ENCODE results near the gene CD300LG.
A peak's percentile ranks its signal among the peaks of the same experiment; 100 is the strongest.
"Not testable (repeated sequence)": the region's sequence is repeated elsewhere in the genome, so short reads cannot be mapped to it uniquely, and the experiment has no call there.

CD300LG gene

GRCh38 chr17:43823350-43824084 lies 23.5 kb upstream of the CD300LG start:
- DNase-seq (ENCODE audit: low read depth, low spot score), result no peak

- no peak for DNase-seq (ENCODE audit: low read depth, low spot score)
Measured at GRCh38 chr17:43825567-43825966, 21.4 kb upstream of the CD300LG start.

GRCh38 chr17:43826206-43826605 lies 20.8 kb upstream of the CD300LG start:
- DNase-seq (ENCODE audit: low read depth, low spot score), result no peak

- DNase-seq (ENCODE audit: low read depth, low spot score), result no peak
Measured at GRCh38 chr17:43827596-43827995, 19.4 kb upstream of the CD300LG start.

GRCh38 chr17:43829738-43830137 lies 17.2 kb upstream of the CD300LG start:
- no peak for DNase-seq (ENCODE audit: low read depth, low spot score)

- no peak for DNase-seq (ENCODE audit: low read depth, low spot score)
Measured at GRCh38 chr17:43830510-43831140, 16.4 kb upstream of the CD300LG start.

GRCh38 chr17:43831633-43832032 lies 15.3 kb upstream of the CD300LG start:
- no peak for DNase-seq (ENCODE audit: low read depth, low spot score)

GRCh38 chr17:43832168-43832975 lies 14.6 kb upstream of the CD300LG start:
- DNase-seq (ENCODE audit: low read depth, low spot score), result no peak

GRCh38 chr17:43832976-43833829 lies 13.8 kb upstream of the CD300LG start, which contains the start of gene MPP3:
Gene MPP3, minus strand, starts transcription at chr17:43833146. Its CDS starts 1,240 bp downstream, at chr17:43831906.
- no peak for DNase-seq (ENCODE audit: low read depth, low spot score)

- no peak for DNase-seq (ENCODE audit: low read depth, low spot score)
Measured at GRCh38 chr17:43834106-43834505, 12.9 kb upstream of the CD300LG start.

- DNase-seq (ENCODE audit: low read depth, low spot score), result no peak
Measured at GRCh38 chr17:43839670-43840108, 7.3 kb upstream of the CD300LG start.

- no peak for DNase-seq (ENCODE audit: low read depth, low spot score)
Measured at GRCh38 chr17:43840814-43841213, 6.2 kb upstream of the CD300LG start.

- no peak for DNase-seq (ENCODE audit: low read depth, low spot score)
Measured at GRCh38 chr17:43841282-43841681, 5.7 kb upstream of the CD300LG start.

- DNase-seq (ENCODE audit: low read depth, low spot score), result not testable (repeated sequence)
Measured at GRCh38 chr17:43842091-43842974, 4.6 kb upstream of the CD300LG start.

GRCh38 chr17:43842975-43843325 lies 4.0 kb upstream of the CD300LG start:
- no peak for DNase-seq (ENCODE audit: low read depth, low spot score)

GRCh38 chr17:43844241-43844640 lies 2.7 kb upstream of the CD300LG start:
- DNase-seq (ENCODE audit: low read depth, low spot score), result no peak

- DNase-seq (ENCODE audit: low read depth, low spot score), result no peak
Measured at GRCh38 chr17:43845766-43846165, 1.2 kb upstream of the CD300LG start.

- DNase-seq (ENCODE audit: low read depth, low spot score), result peak; percentile 18
Measured at GRCh38 chr17:43846221-43846712, 709 bp upstream of the CD300LG start.

GRCh38 chr17:43848601-43849000 lies 1.6 kb downstream of the CD300LG start:
- no peak for DNase-seq (ENCODE audit: low read depth, low spot score)

- DNase-seq (ENCODE audit: low read depth, low spot score), result no peak
Measured at GRCh38 chr17:43849116-43849515, 2.1 kb downstream of the CD300LG start.
